ENCODE measurements around the gene ERI3.

ERI3 gene

DNA sequence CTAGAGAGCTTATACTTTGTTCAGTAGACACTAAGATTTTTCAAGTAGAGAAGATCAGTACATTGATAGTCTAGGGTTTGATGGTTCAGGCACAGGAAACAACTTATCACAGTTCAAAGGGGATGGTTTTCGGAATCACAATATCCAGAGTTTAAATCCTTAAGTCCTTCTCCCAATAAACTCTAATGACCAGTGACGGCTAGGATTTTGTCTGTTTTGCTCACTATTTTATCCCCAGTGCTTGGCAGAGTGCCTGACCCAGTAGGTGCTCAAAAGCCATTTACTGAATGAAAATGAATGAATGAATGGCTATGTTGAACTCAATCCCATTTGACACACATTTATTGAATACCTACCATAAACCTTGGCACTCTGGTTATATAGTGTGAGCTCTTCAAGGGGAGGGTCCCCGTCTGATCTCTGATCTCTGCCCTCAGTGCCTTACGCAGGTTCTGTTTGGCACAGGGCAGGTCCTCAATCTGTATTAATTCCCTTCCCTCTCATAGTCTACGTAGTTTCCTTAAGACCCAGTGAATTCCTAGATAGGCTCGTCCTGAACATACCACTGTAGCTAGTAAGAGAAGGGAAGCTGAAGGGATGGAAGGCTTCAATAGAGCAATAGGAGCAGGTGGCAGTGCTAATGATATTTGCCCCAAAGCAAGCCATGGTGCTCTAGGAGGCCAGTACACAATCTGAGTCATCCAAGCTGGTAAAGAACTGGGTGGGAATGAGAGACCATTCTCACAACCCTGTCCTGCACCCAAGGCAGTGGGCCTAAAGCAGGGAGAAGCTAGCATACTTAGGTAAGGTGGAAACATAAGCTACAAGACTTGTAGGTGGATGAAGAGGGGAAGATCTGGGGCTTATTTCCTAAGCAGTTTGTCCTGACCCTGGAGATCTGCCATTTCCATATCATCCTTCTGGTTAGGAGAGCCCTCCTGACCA lies 88.4 kb downstream of the ERI3 start:
- Histone ChIP-seq H3K27me3 (ENCODE audit: insufficient read depth, low read length) (no peaks in the 10 kb centered on the region), H3K4me1 (ENCODE audit: insufficient read depth, low read length) (peaks cover 7% of the 10 kb centered on the region), H2AFZ (ENCODE audit: low read depth, low read length) (no peak overlapping the region), H3K9me3 (ENCODE audit: low read length) (no peaks in the 10 kb centered on the region), H3K4me3 (ENCODE audit: low read length) (no peak overlapping the region), H3K36me3 (ENCODE audit: insufficient read depth, low read length) (peaks cover under 1% of the 10 kb centered on the region)

DNA sequence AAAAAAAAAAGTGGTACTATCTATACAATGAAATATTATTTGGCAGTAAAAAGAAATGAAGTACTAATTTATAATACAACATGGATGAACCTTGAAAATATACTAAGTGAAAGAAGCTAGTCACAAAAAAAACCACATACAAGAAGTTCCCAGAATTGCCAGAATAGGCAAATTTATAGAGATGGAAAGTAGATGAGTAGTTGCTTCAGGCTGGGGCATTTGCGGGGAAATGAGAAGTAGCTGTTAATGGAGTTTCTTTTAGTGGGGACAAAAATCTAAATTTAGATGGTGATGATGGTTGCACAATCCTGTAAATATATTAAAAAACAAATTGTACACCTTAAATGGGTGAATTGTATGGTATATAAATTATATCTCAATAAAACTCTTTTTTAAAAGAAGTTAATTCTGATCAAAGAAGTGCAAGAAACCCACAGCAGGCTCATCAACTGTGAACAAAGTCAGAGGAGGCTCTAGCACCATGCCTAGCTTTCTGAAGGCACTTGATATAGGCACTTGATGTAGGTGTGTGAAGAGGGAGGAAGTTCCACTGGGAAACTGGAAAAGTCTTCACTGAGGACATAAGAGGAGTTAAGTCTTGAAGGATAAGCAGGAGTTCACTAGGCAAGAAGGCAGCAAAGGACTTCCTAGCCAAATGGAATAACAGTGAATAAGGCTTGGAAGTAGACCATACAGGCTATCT lies 89.2 kb downstream of the ERI3 start:
- Histone ChIP-seq H2AFZ (ENCODE audit: low read depth, low read length) (no peak overlapping the region), H3K36me3 (ENCODE audit: insufficient read depth, low read length) (no peaks in the 10 kb centered on the region), H3K4me3 (ENCODE audit: low read length) (no peak overlapping the region), H3K4me1 (ENCODE audit: insufficient read depth, low read length) (peaks cover 10% of the 10 kb centered on the region), H3K9me3 (ENCODE audit: low read length) (no peaks in the 10 kb centered on the region), H3K27me3 (ENCODE audit: insufficient read depth, low read length) (no peaks in the 10 kb centered on the region)

DNA sequence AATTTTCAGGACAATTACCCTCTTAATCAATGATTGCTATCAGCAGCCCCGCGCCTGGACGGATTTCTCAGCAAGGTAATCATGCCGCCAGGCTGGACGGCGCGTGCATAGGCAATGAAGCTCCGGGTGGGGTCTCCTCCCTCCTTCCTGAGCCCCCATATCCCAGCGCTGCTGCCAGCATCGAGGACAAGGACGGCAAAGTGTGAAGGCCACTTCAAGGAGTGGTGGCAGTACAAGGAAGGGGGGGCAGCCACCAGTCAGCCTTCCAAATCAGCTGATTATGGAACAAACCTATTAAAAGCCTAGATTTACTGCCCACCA lies 90.6 kb downstream of the ERI3 start:
- H3K4me1 ChIP-seq (ENCODE audit: insufficient read depth, low read length) = peaks cover 10% of the 10 kb centered on the region
- H3K36me3 ChIP-seq (ENCODE audit: insufficient read depth, low read length) = no peaks in the 10 kb centered on the region
- no peak overlapping the region for H2AFZ ChIP-seq (ENCODE audit: low read depth, low read length)
- H3K4me3 ChIP-seq (ENCODE audit: low read length) = no peak overlapping the region
- H3K27me3 ChIP-seq (ENCODE audit: insufficient read depth, low read length) = no peaks in the 10 kb centered on the region
- H3K9me3 ChIP-seq (ENCODE audit: low read length) = no peaks in the 10 kb centered on the region

DNA sequence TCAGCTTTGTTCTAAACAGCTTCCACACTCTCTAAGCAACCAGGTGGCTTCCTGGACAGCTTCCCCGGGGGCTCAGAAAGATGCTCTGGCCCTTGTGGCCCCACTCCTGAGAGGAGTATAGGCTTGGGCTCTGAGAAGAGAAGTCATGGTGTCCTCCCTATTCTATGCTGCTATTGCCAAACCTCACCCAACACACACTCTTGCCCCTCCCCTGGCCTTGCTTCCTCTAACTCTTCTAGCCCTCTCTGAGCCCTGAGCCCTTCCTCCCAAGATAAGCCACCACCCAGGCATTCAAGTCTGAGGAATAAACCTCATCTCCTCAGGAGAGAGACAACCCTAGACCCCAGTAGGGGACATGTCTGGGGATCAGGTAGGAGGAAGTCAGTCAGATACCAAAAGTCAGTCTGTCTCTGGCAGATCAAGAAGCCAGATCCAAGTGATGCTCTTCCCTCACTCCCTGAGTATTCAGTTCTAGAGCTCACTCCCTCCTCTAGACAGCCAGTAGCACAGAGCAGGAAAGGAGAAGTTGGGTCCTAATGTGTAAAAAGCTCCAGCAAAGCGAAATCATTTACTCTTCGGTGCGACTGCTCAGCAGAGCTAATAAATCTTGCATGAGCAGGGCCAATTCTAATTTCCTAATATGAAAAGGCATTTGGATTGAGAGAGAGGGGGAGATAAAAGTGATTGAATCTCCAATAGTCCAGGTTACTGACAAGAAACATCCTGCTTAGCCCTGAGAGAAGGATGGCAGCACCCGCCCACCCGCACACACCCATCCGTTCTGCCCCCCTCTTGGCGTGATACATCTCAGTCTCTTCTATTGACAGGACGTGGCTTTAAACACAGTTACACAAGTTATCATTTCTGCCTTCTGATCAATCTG lies 91.2 kb downstream of the ERI3 start:
- Histone ChIP-seq H3K27me3 (ENCODE audit: insufficient read depth, low read length) (no peaks in the 10 kb centered on the region), H3K9me3 (ENCODE audit: low read length) (no peaks in the 10 kb centered on the region), H2AFZ (ENCODE audit: low read depth, low read length) (no peak overlapping the region), H3K4me3 (ENCODE audit: low read length) (no peak overlapping the region), H3K4me1 (ENCODE audit: insufficient read depth, low read length) (peaks cover 10% of the 10 kb centered on the region), H3K36me3 (ENCODE audit: insufficient read depth, low read length) (no peaks in the 10 kb centered on the region)

DNA sequence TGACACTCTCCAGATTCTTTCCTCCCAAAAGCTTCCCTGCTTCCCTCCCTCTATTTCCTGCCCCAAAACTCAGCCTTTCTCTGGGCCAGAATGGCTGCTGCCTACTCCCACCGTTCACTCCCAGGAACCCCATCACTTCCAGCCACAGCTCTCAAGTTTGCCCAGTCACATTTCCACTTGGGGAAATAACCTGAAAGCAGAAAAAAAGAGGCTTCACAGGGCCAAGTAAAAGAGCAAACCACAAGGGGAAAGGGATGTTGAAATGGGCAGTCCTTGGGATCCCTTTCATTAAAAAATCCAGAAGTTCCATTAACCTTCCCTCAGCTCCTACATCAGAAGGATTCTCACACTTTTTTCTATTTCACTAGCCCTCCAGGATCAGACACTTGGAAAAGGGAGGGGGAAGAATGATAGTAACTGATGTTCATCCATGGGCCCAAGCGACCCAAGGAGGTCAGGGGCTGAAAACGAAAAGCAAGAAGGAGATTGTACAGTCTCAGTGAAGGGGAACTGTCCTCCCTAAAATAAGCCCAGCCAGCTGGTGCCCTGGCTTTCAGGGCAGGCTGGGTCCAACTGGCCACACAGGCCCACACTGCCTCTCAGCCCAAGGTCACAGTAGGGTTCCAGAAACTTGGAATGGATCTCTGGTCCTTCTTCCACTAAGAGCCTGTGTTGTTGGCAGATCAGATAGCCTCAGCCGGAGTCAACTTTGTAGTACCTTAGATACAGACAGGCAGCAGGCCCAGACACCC lies 92.1 kb downstream of the ERI3 start:
- no peak overlapping the region for H2AFZ ChIP-seq (ENCODE audit: low read depth, low read length)
- peaks cover 10% of the 10 kb centered on the region for H3K4me1 ChIP-seq (ENCODE audit: insufficient read depth, low read length)
- no peaks in the 10 kb centered on the region for H3K27me3 ChIP-seq (ENCODE audit: insufficient read depth, low read length)
- no peaks in the 10 kb centered on the region for H3K36me3 ChIP-seq (ENCODE audit: insufficient read depth, low read length)
- no peak overlapping the region for H3K4me3 ChIP-seq (ENCODE audit: low read length)
- no peaks in the 10 kb centered on the region for H3K9me3 ChIP-seq (ENCODE audit: low read length)

DNA sequence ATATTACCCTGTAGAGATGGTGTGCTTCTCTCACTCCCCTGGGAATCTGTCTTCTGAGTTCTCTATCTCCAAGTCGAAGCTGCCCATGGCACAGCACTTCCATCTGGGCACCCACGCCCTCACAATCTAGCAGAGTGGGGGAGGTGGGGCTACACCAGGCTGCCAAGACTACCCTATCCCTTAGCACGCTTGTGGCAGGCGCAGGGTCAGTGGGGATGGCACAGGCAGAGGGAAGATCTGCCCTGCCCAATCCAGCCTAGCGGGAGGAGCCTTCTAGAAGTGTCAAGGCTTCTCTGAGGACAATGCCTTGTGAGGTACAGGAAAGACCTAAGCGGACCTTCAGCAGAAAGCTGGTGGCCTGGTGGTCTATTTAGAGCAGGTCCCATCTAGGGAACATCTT lies 92.6 kb downstream of the ERI3 start:
- no peak overlapping the region for H2AFZ ChIP-seq (ENCODE audit: low read depth, low read length)
- H3K4me3 ChIP-seq (ENCODE audit: low read length) = no peak overlapping the region
- H3K27me3 ChIP-seq (ENCODE audit: insufficient read depth, low read length) = no peaks in the 10 kb centered on the region
- H3K36me3 ChIP-seq (ENCODE audit: insufficient read depth, low read length) = no peaks in the 10 kb centered on the region
- H3K9me3 ChIP-seq (ENCODE audit: low read length) = no peaks in the 10 kb centered on the region
- H3K4me1 ChIP-seq (ENCODE audit: insufficient read depth, low read length) = peaks cover 10% of the 10 kb centered on the region

DNA sequence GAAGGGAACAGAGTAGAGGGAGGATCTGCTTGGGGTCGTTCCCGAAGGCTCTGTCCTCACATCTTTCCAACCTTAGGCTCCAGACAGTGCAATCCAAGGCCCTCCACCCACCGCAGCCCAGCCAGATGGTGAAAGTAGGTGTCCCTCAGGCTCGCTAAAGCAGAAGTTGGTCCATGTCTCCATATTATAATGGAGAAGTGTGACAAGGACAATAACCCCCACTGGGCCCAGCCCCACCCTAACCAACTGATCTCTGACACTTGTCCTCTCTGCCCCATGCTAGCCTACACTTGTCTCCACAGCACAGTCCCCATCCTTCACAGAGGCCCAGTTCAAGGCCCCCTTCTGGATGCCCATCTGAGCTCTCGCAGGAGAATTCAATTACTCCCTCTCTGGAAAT lies 93.1 kb downstream of the ERI3 start:
- H3K27me3 ChIP-seq (ENCODE audit: insufficient read depth, low read length) = no peaks in the 10 kb centered on the region
- H3K36me3 ChIP-seq (ENCODE audit: insufficient read depth, low read length) = no peaks in the 10 kb centered on the region
- no peak overlapping the region for H2AFZ ChIP-seq (ENCODE audit: low read depth, low read length)
- H3K9me3 ChIP-seq (ENCODE audit: low read length) = no peaks in the 10 kb centered on the region
- no peak overlapping the region for H3K4me3 ChIP-seq (ENCODE audit: low read length)
- H3K4me1 ChIP-seq (ENCODE audit: insufficient read depth, low read length) = peaks cover 13% of the 10 kb centered on the region

DNA sequence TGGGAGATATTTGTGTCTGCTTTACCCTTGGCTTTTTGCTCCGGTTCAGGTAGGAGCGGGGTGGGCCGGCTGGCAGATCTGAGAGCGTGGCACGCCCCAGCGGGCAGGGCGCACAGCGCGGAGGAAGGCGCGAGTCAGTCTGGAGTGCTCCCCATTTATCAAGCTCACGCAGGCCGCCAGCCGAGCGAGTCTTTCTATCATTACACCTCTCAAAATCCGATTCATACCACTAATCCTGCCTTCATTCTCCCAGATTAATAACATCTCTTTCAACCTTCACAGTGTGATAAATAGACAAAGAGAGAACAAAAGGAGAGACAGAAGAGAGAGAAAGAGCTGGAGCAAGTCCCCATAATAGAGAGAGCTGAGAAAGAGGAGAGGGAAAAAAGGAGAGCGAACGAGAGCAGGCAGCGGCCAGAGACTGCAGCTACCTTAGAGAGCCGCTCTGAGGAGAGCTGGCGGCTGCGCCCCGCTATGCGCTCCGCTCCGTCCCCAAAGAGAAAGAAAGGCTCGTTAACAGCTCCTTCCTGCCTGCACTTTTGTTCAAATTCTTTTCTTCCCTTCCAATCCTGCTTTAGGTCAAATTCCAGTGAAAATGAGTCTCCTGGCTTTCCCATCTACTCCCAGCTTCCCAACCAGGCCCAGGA lies 93.8 kb downstream of the ERI3 start:
- Histone ChIP-seq H3K4me1 (ENCODE audit: insufficient read depth, low read length) (peaks cover 13% of the 10 kb centered on the region), H3K9me3 (ENCODE audit: low read length) (no peaks in the 10 kb centered on the region), H3K36me3 (ENCODE audit: insufficient read depth, low read length) (no peaks in the 10 kb centered on the region), H2AFZ (ENCODE audit: low read depth, low read length) (no peak overlapping the region), H3K27me3 (ENCODE audit: insufficient read depth, low read length) (no peaks in the 10 kb centered on the region), H3K4me3 (ENCODE audit: low read length) (no peak overlapping the region)

DNA sequence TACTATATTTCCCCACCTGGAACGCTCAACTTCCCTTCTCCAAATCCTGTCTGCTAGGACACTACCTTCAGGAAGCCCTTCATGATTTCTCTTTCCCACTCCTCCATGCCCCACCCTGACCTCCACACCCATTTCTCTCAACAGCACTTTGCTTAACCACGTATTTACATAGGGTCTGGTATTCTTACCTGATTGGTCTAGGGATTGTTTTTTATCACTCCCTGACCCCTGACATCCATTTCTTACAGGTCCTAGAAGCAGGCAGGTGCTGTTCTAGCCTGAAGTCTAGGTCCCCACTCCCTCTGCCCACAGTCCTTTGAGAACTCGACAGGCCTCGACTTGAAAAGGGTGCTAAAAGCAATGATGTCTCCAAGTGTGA lies 94.3 kb downstream of the ERI3 start:
- no peaks in the 10 kb centered on the region for H3K36me3 ChIP-seq (ENCODE audit: insufficient read depth, low read length)
- no peak overlapping the region for H3K4me3 ChIP-seq (ENCODE audit: low read length)
- no peak overlapping the region for H2AFZ ChIP-seq (ENCODE audit: low read depth, low read length)
- no peaks in the 10 kb centered on the region for H3K9me3 ChIP-seq (ENCODE audit: low read length)
- H3K4me1 ChIP-seq (ENCODE audit: insufficient read depth, low read length) = peaks cover 13% of the 10 kb centered on the region
- H3K27me3 ChIP-seq (ENCODE audit: insufficient read depth, low read length) = no peaks in the 10 kb centered on the region

DNA sequence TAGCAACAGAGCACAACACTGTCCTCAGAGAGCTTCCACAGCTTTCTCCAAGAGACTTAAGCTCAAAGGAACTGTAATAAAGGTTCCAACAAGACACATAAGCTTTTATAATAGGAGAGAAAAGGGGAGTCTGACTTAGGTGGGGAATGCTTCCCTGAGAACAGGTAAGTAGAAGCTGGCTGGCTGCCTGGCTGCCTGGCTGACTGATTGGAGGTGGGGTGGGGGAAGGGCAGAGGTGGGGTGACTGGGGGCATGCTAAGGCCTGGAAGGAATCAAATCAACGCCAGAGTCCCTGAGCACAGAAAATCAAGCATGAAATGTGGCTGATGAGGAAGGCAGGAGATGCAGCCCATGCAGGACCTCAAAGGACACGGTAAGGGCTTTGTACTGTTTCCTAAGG lies 96.0 kb downstream of the ERI3 start:
- Histone ChIP-seq H3K36me3 (ENCODE audit: insufficient read depth, low read length) (no peaks in the 10 kb centered on the region), H2AFZ (ENCODE audit: low read depth, low read length) (no peak overlapping the region), H3K4me3 (ENCODE audit: low read length) (no peak overlapping the region), H3K9me3 (ENCODE audit: low read length) (peaks cover 2% of the 10 kb centered on the region), H3K27me3 (ENCODE audit: insufficient read depth, low read length) (no peaks in the 10 kb centered on the region), H3K4me1 (ENCODE audit: insufficient read depth, low read length) (peaks cover 13% of the 10 kb centered on the region)

DNA sequence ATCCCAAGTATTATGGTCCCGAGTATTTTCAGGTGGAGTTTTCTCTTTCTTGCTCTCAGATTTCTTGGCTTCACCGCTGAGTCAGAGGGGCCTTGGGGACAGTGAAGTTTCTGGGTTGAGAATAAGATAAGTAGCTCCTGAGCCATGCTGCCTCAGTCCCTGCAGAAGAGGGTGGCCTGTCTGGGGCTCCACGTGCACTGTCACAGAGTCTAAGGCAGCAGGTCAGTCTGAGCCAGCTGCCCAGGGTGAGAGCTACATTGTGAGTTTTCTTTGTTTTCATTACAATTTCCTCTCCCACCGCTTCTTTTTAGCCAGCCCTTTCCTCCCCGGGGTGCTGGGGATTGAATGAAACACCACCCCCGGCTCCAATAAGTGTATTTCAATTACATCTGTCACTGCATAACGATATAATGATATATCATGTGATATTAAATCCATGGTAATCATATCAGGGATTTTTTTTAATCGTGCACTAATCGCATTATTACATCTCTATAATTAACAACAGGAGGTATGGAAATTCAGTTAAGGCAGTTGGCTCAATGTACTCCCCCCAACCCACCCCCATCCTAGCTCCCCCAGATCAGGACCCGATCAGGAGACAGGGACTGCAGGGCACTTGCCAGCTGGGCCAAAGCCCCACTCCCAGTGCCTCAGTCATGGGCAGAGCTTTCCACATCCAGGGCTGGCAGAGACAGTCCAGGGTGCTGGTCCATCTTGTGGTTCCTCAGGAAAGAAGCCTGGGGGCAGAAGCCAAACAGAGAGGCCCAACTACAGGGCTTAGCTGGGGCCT lies 98.1 kb downstream of the ERI3 start:
- Histone ChIP-seq H3K4me3 (ENCODE audit: low read length) (no peak overlapping the region), H3K27me3 (ENCODE audit: insufficient read depth, low read length) (no peaks in the 10 kb centered on the region), H3K4me1 (ENCODE audit: insufficient read depth, low read length) (peaks cover 9% of the 10 kb centered on the region), H3K36me3 (ENCODE audit: insufficient read depth, low read length) (no peaks in the 10 kb centered on the region), H2AFZ (ENCODE audit: low read depth, low read length) (no peak overlapping the region), H3K9me3 (ENCODE audit: low read length) (peaks cover 2% of the 10 kb centered on the region)
